Muscle layer of duodenum (tissue), 2 donors: ENCODE data around the gene KRTAP10-7.
"Not testable (repeated sequence)": the region's sequence is repeated elsewhere in the genome, so short reads cannot be mapped to it uniquely, and the experiment has no call there.

Experiments
- H3K27ac ChIP-seq: one replicate; pipeline ENCODE4 v1.7.0; 2013; ENCODE audit warnings: mild to moderate bottlenecking, low read length
- H3K27me3 ChIP-seq: one replicate; pipeline ENCODE4 v1.7.0; 2013; ENCODE audit warnings: low read depth, mild to moderate bottlenecking, control low read depth, low read length
- H3K36me3 ChIP-seq, 2 donors: one replicate each; pipeline ENCODE4 v1.7.0; 2013; ENCODE audit warnings: low read length in 2 of 2, control low read depth in 1 of 2, mild to moderate bottlenecking in 1 of 2; ENCODE audit not compliant: insufficient read depth in 2 of 2, control insufficient read depth in 1 of 2
- H3K4me1 ChIP-seq, 2 donors: one replicate each; pipeline ENCODE4 v1.7.0; 2013; ENCODE audit warnings: low read length in 2 of 2, mild to moderate bottlenecking in 2 of 2, control low read depth in 1 of 2, moderate library complexity in 1 of 2; ENCODE audit not compliant: insufficient read depth in 2 of 2, control insufficient read depth in 1 of 2
- H3K4me3 ChIP-seq, 2 donors: one replicate each; pipeline ENCODE4 v1.7.0; 2013; ENCODE audit warnings: low read length in 2 of 2, low read depth in 1 of 2, mild to moderate bottlenecking in 1 of 2
- H3K9me3 ChIP-seq, 2 donors: one replicate each; pipeline ENCODE4 v1.7.0; 2013; ENCODE audit warnings: low read length in 2 of 2, control low read depth in 1 of 2, mild to moderate bottlenecking in 1 of 2; ENCODE audit not compliant: control insufficient read depth in 1 of 2
- donor health status: healthy.

Gene KRTAP10-7

GRCh38 chr21:44573630-44574456 lies 26.6 kb upstream of the KRTAP10-7 start, which contains the start of gene KRTAP10-4:
TSS of gene KRTAP10-4 (plus strand) at chr21:44573729. CDS start at chr21:44573759, 30 bp downstream.
- H3K9me3 ChIP-seq, result peaks cover 8 to 21% of the 10 kb centered on the region in 2 donors
- not testable (repeated sequence) for H3K4me1 ChIP-seq, H3K36me3 ChIP-seq, H3K4me3 ChIP-seq, H3K27ac ChIP-seq, H3K27me3 ChIP-seq

DNA sequence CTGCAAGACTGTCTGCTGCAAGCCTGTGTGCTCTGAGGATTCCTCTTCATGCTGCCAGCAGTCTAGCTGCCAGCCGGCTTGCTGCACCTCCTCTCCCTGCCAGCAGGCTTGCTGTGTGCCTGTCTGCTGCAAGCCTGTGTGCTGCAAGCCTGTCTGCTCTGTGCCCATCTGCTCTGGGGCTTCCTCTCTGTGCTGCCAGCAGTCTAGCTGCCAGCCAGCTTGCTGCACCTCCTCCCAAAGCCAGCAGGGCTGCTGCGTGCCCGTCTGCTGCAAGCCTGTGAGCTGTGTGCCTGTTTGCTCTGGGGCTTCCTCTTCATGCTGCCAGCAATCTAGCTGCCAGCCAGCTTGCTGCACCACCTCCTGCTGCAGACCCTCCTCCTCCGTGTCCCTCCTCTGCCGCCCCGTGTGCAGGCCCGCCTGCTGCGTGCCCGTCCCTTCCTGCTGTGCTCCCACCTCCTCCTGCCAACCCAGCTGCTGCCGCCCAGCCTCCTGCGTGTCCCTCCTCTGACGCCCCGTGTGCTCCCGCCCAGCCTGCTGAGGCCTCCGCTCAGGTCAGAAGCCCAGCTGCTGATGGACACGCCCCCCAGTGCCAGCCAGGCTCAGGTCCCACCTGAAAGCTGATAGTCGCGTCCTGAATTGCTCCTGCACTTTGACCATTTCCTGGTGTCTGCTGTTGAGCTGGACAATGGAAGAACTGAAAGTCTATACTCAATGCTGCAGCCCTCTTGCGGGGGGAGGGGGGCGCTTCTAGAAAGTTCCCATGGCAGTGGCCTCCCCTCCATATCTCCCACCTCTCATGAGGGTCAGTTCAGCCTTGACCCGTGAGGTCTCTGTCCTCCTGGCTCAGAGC lies 25.7 kb upstream of the KRTAP10-7 start:
- H3K4me3 ChIP-seq, result no peak overlapping the region
- H3K4me1 ChIP-seq, result no peaks in the 10 kb centered on the region
- H3K36me3 ChIP-seq, result no peaks in the 10 kb centered on the region
- H3K9me3 ChIP-seq, result peaks cover 8 to 21% of the 10 kb centered on the region in 2 donors
- H3K27me3 ChIP-seq, result no peaks in the 10 kb centered on the region
- H3K27ac ChIP-seq, result no peak overlapping the region

DNA sequence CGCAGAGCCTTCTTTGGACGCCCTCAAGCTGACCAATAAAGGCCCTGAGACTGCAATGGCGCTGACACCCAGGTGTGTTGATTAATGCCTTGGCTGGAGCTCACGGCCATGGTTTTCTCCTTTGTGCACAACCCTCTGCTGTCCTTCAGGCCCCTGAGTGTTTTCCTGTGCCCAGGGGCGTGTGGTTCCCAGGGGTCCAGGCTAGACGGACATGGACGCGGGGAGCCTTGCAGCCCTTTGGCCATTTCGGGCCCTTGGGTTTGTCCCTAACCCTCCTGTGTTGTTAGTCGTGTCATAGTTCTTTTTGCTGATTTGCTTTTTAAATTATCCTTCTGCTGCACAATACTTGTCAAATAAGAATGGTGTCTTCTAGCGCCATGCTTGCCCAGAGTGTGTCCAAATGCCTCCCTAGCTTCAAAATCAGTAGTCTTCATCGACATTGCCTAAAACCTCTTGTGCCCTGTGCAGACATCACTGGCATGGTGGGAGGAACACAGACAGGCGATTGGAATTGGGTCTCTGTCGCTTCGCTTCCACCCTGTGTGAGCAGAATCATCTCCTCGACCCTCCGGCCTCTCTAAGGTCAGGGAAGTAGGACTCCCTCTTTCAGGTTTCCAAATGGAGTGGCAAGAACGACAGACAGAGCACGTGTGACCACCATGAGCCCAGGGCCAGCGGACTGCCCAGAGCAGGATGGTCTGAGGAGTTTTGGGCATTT lies 24.9 kb upstream of the KRTAP10-7 start:
- H3K4me3 ChIP-seq, result no peak overlapping the region
- peaks cover 8 to 24% of the 10 kb centered on the region in 2 donors for H3K9me3 ChIP-seq
- no peak overlapping the region for H3K27ac ChIP-seq
- no peaks in the 10 kb centered on the region for H3K4me1 ChIP-seq
- H3K27me3 ChIP-seq, result no peaks in the 10 kb centered on the region
- H3K36me3 ChIP-seq, result no peaks in the 10 kb centered on the region

DNA sequence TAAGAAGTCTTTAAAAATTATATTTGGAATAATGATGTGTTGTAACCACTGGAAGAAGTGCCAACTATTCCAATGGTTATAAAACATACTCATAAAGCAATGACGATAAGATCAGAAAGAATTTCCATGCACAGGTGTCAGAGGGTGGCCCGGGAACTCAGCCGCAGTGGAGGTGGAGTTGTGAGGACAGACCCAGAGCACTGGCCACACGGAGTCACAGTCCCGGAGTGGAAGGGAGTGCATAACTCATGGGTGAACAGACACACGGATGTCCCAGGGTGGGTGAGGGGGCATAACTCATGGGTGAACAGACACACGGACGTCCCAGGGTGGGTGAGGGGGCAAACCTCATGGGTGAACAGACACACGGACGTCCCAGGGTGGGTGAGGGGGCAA lies 24.4 kb upstream of the KRTAP10-7 start:
- no peaks in the 10 kb centered on the region for H3K27me3 ChIP-seq
- no peaks in the 10 kb centered on the region for H3K36me3 ChIP-seq
- peaks cover 8 to 23% of the 10 kb centered on the region in 2 donors for H3K9me3 ChIP-seq
- H3K4me3 ChIP-seq, result no peak overlapping the region
- no peaks in the 10 kb centered on the region for H3K4me1 ChIP-seq
- no peak overlapping the region for H3K27ac ChIP-seq

GRCh38 chr21:44578371-44579055 lies 21.9 kb upstream of the KRTAP10-7 start:
- no peaks in the 10 kb centered on the region for H3K4me1 ChIP-seq

DNA sequence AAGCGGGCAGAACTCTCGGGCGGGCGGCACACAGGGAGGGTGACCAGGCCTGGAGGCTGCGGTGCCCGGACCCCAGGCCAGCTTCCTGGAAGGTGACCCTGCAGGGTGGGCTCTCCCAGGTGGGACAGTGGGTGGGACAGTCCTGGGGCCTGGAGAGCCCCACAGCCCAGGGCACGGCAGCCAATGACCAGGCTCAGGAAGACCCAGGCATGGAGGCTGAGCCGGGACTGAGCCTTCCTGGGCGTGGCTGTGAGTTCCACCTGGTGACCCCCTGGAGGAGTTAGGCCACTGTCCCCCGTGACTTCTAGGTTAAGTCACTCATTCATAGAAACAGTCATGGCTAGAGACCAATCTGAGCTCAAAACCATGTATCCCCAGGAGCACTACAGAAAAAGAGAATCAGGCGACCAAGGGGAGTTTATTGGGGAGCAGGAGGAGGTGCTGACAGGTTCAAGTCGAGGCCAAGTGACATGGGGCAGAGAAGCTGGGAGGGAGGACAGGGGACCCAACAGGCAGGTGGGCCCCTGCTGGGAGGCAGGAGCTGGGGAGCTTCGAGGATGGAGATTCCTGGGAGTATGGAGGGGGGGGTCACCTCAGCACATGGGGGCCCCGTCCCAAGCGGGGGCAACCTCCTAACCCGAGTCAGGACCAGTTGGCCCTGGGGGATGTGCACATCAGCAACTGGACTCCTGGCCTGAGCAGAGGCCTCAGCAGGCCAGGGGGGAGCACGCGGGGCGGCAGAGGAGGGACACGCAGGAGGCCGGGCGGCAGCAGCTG lies 21.2 kb upstream of the KRTAP10-7 start:
- no peaks in the 10 kb centered on the region for H3K27me3 ChIP-seq
- peaks cover 0 to 1% of the 10 kb centered on the region in 2 donors for H3K4me1 ChIP-seq
- H3K4me3 ChIP-seq, result no peak overlapping the region
- H3K9me3 ChIP-seq, result peaks cover 5 to 27% of the 10 kb centered on the region in 2 donors
- no peaks in the 10 kb centered on the region for H3K36me3 ChIP-seq
- H3K27ac ChIP-seq, result no peak overlapping the region

More at GRCh38 chr21:44578371-44579055, 21.9 kb upstream of the KRTAP10-7 start:
- Histone ChIP-seq H3K36me3 (no peaks in the 10 kb centered on the region), H3K4me3 (no peak overlapping the region), H3K27me3 (no peaks in the 10 kb centered on the region), H3K9me3 (peaks cover 5 to 27% of the 10 kb centered on the region in 2 donors), H3K27ac (no peak overlapping the region)

- Histone ChIP-seq H3K4me3 (no peak overlapping the region), H3K4me1 (peaks cover 0 to 3% of the 10 kb centered on the region in 2 donors), H3K36me3 (no peaks in the 10 kb centered on the region), H3K27me3 (no peaks in the 10 kb centered on the region), H3K9me3 (peaks cover 5 to 27% of the 10 kb centered on the region in 2 donors), H3K27ac (no peak overlapping the region)
Measured at GRCh38 chr21:44579833-44580144, 20.6 kb upstream of the KRTAP10-7 start.

- not testable (repeated sequence) for H3K36me3 ChIP-seq, H3K4me3 ChIP-seq, H3K27ac ChIP-seq, H3K27me3 ChIP-seq, H3K4me1 ChIP-seq
- H3K9me3 ChIP-seq, result peaks cover 5 to 27% of the 10 kb centered on the region in 2 donors
Measured at GRCh38 chr21:44580231-44580821, 20.1 kb upstream of the KRTAP10-7 start, which contains the start of gene KRTAP10-5. TSS of gene KRTAP10-5 (minus strand) at chr21:44580604. CDS start at chr21:44580578, 26 bp downstream.

DNA sequence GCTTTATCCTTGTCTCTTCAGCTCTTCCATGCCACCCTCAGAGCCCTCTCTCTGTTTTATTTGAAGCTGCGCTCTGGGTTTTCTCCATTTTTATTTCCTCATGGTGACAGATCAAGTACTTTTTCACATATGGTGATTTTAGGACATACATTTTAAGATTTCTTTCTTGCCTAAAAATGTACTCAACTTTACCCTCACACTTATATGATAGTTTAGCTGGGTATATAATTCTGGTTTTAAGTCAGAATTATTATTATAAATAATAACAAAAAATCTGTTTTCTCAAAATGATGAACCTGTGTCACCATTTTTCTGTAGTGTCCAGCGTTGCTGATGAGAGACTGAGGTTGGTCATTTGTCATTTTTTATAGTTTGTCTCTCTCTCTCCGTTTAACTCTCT lies 19.2 kb upstream of the KRTAP10-7 start:
- Histone ChIP-seq H3K27ac (no peak overlapping the region), H3K4me1 (peaks cover 0 to 3% of the 10 kb centered on the region in 2 donors), H3K4me3 (no peak overlapping the region), H3K27me3 (no peaks in the 10 kb centered on the region), H3K36me3 (no peaks in the 10 kb centered on the region), H3K9me3 (peaks cover 5 to 31% of the 10 kb centered on the region in 2 donors)

DNA sequence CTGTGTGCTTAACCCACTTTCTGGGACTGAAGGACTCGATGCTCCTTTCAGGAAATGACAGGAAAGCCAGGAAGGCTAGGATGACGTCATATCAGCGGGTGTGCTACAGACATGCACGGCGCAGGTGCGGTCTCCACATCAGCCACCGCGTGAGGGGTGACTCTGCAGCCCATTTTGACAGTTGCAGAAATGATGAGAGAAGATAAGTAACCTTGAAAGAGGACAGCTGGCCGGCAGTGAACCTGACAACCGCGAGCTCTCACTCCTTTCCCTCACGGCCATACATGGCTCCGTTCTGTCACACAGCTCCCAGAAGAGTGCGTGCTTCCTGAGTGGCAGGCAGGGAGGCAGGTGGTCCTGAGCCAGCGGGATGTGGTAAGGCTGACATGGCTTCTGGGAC lies 18.3 kb upstream of the KRTAP10-7 start:
- H3K27me3 ChIP-seq, result no peaks in the 10 kb centered on the region
- no peaks in the 10 kb centered on the region for H3K36me3 ChIP-seq
- H3K27ac ChIP-seq, result no peak overlapping the region
- H3K4me3 ChIP-seq, result no peak overlapping the region
- H3K4me1 ChIP-seq, result peaks cover 0 to 3% of the 10 kb centered on the region in 2 donors
- H3K9me3 ChIP-seq, result peaks cover 0 to 31% of the 10 kb centered on the region in 2 donors
